NCI-H446 (cell line): ENCODE data around the gene LDLRAD4.
A peak's percentile ranks its signal among the peaks of the same experiment; 100 is the strongest.

ENCODE experiments used
- DNase-seq, 2 experiments: peaks; one replicate each; lab custom pipeline; 2025; lab: John Stamatoyannopoulos, UW

LDLRAD4 gene

GRCh38 chr18:13371689-13372418 is 153.3 kb downstream of the LDLRAD4 start:
- DNase-seq = no peak

GRCh38 chr18:13372531-13372951 is 154.0 kb downstream of the LDLRAD4 start:
- DNase-seq = no peak

GRCh38 chr18:13374096-13374467 is 155.5 kb downstream of the LDLRAD4 start:
- no peak for DNase-seq

GRCh38 chr18:13374468-13375301 is 156.1 kb downstream of the LDLRAD4 start:
- DNase-seq = peak in 1 of 2 experiments; percentile 13

GRCh38 chr18:13375302-13376255 is 157.0 kb downstream of the LDLRAD4 start:
- no peak for DNase-seq

- DNase-seq = no peak
Measured at GRCh38 chr18:13376298-13376840, 157.8 kb downstream of the LDLRAD4 start.

GRCh38 chr18:13376841-13377351 is 158.3 kb downstream of the LDLRAD4 start:
- no peak for DNase-seq

GRCh38 chr18:13377496-13377895 is 158.9 kb downstream of the LDLRAD4 start:
- DNase-seq = no peak

GRCh38 chr18:13378150-13378549 is 159.6 kb downstream of the LDLRAD4 start:
- no peak for DNase-seq

GRCh38 chr18:13379062-13379865 is 160.7 kb downstream of the LDLRAD4 start:
- DNase-seq = no peak

- no peak for DNase-seq
Measured at GRCh38 chr18:13379930-13380690, 161.6 kb downstream of the LDLRAD4 start.

GRCh38 chr18:13380691-13381070 is 162.1 kb downstream of the LDLRAD4 start:
- no peak for DNase-seq

GRCh38 chr18:13381331-13381730 is 162.8 kb downstream of the LDLRAD4 start:
- DNase-seq = no peak

- DNase-seq = no peak
Measured at GRCh38 chr18:13381944-13382365, 163.4 kb downstream of the LDLRAD4 start.

- DNase-seq = no peak
Measured at GRCh38 chr18:13382366-13382953, 163.9 kb downstream of the LDLRAD4 start.

- DNase-seq = no peak
Measured at GRCh38 chr18:13382954-13383827, 164.6 kb downstream of the LDLRAD4 start.

- no peak for DNase-seq
Measured at GRCh38 chr18:13386891-13387801, 168.6 kb downstream of the LDLRAD4 start.
